ENCODE data around the gene KCNJ16.
"Not testable (repeated sequence)": the region's sequence is repeated elsewhere in the genome, so short reads cannot be mapped to it uniquely, and the experiment has no call there.

Gene KCNJ16

DNA sequence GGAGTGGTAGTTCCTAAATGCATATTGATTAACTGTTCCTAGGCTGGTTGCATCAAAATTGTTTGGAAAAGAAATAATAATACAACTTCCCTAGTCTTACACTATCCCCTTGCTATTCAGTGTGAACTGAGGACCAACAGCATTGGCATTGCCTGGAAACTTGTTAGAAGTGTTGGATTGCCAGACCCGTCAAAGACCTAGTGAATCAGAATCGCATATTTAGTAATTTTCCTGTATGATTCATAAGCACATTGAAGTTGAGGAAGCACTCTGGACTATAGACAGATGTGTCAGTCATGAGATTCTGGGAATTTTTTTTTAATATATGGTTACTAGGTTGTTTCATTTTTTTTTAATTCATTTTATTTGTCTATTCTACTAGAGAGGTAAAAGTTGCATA, 34.7 kb upstream of the KCNJ16 start:
- no peak overlapping the region for H3K4me2 ChIP-seq (ENCODE audit: low read length)

DNA sequence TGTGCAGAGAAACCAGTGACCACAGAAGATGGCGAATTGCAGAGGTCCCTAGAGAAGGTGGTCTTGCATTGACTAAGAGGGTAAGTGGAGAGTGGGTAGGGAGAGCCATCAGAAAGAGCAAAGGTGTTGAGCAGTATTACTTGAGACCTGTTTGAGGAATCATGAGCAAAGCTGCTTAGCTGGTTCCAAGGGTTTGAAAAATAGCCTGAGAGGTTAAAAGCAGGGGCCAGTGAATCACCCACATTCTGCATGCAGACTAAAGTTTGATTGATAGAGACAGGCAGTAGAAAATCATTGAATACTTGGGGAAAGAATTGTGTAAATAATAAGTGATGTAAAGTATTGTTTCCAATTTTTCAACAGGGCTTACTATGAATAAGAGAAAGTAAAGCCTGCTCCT, 34.0 kb upstream of the KCNJ16 start:
- Histone ChIP-seq H3K9me3 (ENCODE audit: insufficient read depth, low read length) (no peaks in the 10 kb centered on the region), H3K4me1 (ENCODE audit: low read length) (no peaks in the 10 kb centered on the region), H3K36me3 (replicated peaks; ENCODE audit: low read depth, low read length) (no peaks in the 10 kb centered on the region), H2AFZ (ENCODE audit: low read depth, low read length) (no peak overlapping the region), H4K20me1 (ENCODE audit: insufficient read depth, low read length) (no peaks in the 10 kb centered on the region), H3K4me2 (ENCODE audit: low read length) (no peak overlapping the region), H3K27me3 (ENCODE audit: low read depth, low read length) (no peaks in the 10 kb centered on the region), H3K4me3 (ENCODE audit: low read length) (no peak overlapping the region), H3K9ac (ENCODE audit: low read length) (no peak overlapping the region), H3K79me2 (ENCODE audit: low read length) (no peaks in the 10 kb centered on the region), H3K27ac (ENCODE audit: low read length) (no peak overlapping the region)
- TF ChIP-seq EZH2phosphoT487 (IDR thresholded peaks at IDR 0.05; ENCODE audit: low read depth): no peak
- TF ChIP-seq, protein P1, sequence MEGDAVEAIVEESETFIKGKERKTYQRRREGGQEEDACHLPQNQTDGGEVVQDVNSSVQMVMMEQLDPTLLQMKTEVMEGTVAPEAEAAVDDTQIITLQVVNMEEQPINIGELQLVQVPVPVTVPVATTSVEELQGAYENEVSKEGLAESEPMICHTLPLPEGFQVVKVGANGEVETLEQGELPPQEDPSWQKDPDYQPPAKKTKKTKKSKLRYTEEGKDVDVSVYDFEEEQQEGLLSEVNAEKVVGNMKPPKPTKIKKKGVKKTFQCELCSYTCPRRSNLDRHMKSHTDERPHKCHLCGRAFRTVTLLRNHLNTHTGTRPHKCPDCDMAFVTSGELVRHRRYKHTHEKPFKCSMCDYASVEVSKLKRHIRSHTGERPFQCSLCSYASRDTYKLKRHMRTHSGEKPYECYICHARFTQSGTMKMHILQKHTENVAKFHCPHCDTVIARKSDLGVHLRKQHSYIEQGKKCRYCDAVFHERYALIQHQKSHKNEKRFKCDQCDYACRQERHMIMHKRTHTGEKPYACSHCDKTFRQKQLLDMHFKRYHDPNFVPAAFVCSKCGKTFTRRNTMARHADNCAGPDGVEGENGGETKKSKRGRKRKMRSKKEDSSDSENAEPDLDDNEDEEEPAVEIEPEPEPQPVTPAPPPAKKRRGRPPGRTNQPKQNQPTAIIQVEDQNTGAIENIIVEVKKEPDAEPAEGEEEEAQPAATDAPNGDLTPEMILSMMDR (IDR thresholded peaks at IDR 0.05; ENCODE audit: low read depth, low read length): no peak

More for the DNA sequence above, 34.7 kb upstream of the KCNJ16 start:
- Histone ChIP-seq H4K20me1 (ENCODE audit: insufficient read depth, low read length) (no peaks in the 10 kb centered on the region), H3K27me3 (ENCODE audit: low read depth, low read length) (no peaks in the 10 kb centered on the region), H3K4me1 (ENCODE audit: low read length) (no peaks in the 10 kb centered on the region), H3K9me3 (ENCODE audit: insufficient read depth, low read length) (no peaks in the 10 kb centered on the region), H3K27ac (ENCODE audit: low read length) (no peak overlapping the region), H3K79me2 (ENCODE audit: low read length) (no peaks in the 10 kb centered on the region), H3K36me3 (replicated peaks; ENCODE audit: low read depth, low read length) (no peaks in the 10 kb centered on the region), H2AFZ (ENCODE audit: low read depth, low read length) (no peak overlapping the region), H3K9ac (ENCODE audit: low read length) (no peak overlapping the region), H3K4me3 (ENCODE audit: low read length) (no peak overlapping the region)
- TF ChIP-seq, protein P1 (IDR thresholded peaks at IDR 0.05; ENCODE audit: low read depth, low read length): no peak
- TF ChIP-seq EZH2phosphoT487 (IDR thresholded peaks at IDR 0.05; ENCODE audit: low read depth): no peak

DNA sequence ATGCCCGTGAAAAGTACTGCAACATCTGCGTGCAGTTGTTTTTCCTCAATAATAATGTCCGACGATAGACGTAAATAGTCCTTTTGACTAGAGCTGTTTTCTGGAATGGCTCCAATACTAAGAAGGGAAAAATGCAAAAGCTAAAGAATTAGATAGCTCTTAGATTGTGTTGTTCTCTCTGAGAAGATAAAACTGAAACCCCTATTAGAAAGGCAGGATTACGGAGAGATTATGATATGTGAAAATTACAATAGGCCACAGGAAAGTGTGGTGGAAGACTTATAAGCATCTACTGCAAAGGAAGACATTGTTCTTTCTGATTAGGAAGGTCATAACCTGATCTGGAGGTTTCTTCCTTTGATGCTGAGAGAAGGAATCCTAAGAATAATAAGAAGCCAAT, 33.5 kb upstream of the KCNJ16 start:
- Histone ChIP-seq H3K9ac (ENCODE audit: low read length) (no peak overlapping the region), H2AFZ (ENCODE audit: low read depth, low read length) (no peak overlapping the region), H3K4me3 (ENCODE audit: low read length) (no peak overlapping the region), H3K27me3 (ENCODE audit: low read depth, low read length) (no peaks in the 10 kb centered on the region), H4K20me1 (ENCODE audit: insufficient read depth, low read length) (no peaks in the 10 kb centered on the region), H3K4me2 (ENCODE audit: low read length) (no peak overlapping the region), H3K36me3 (replicated peaks; ENCODE audit: low read depth, low read length) (no peaks in the 10 kb centered on the region), H3K79me2 (ENCODE audit: low read length) (no peaks in the 10 kb centered on the region), H3K9me3 (ENCODE audit: insufficient read depth, low read length) (no peaks in the 10 kb centered on the region), H3K27ac (ENCODE audit: low read length) (no peak overlapping the region), H3K4me1 (ENCODE audit: low read length) (no peaks in the 10 kb centered on the region)
- TF ChIP-seq, protein P1 (IDR thresholded peaks at IDR 0.05; ENCODE audit: low read depth, low read length): no peak
- no peak for TF ChIP-seq EZH2phosphoT487 (IDR thresholded peaks at IDR 0.05; ENCODE audit: low read depth)

DNA sequence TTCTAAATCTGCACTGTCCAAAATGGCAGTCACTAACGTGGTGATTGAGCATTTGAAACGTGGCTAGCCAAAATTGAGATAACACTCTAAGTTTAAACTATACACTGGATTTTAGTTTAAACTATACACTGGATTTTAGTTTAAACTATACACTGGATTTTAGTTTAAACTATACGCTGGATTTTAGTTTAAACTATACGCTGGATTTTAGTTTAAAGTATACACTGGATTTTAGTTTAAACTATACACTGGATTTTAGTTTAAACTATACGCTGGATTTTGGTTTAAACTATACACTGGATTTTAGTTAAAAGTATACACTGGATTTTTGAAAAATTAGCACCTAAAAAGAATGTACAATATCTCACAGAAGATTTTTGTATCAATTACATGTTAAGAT, 29.2 kb upstream of the KCNJ16 start:
- not testable (repeated sequence) for H3K4me1 ChIP-seq (ENCODE audit: low read length); H3K27ac ChIP-seq (ENCODE audit: low read length); H3K4me2 ChIP-seq (ENCODE audit: low read length); H3K4me3 ChIP-seq (ENCODE audit: low read length); H4K20me1 ChIP-seq (ENCODE audit: insufficient read depth, low read length); H2AFZ ChIP-seq (ENCODE audit: low read depth, low read length); H3K27me3 ChIP-seq (ENCODE audit: low read depth, low read length); H3K36me3 ChIP-seq (replicated peaks; ENCODE audit: low read depth, low read length); H3K9ac ChIP-seq (ENCODE audit: low read length); H3K9me3 ChIP-seq (ENCODE audit: insufficient read depth, low read length); H3K79me2 ChIP-seq (ENCODE audit: low read length)

Measured in OCI-LY3 (cell line).